ACC112 (cell line): ENCODE data around the gene NR2F1.
A peak's percentile ranks its signal among the peaks of the same experiment; 100 is the strongest.

Source experiments
- H2AFZ ChIP-seq: fragments of 200-600 bp; sonication (generic); one replicate; pipeline ENCODE4 v1.6.0; 2017; ENCODE audit warnings: antibody characterized with exemption, low read length; ENCODE audit not compliant: unreplicated experiment
- H3K27ac ChIP-seq: fragments of 200-600 bp; sonication (generic); 2 replicates; pipeline ENCODE4 v1.5.1; 2014; ENCODE audit warnings: low read depth, mild to moderate bottlenecking, antibody characterized with exemption, low read length, moderate library complexity
- H3K27me3 ChIP-seq: fragments of 200-600 bp; sonication (generic); 2 replicates; pipeline ENCODE4 v1.6.1; 2014; ENCODE audit warnings: mild to moderate bottlenecking, antibody characterized with exemption, low read length, moderate library complexity, mixed read lengths; ENCODE audit not compliant: insufficient read depth
- H3K36me3 ChIP-seq: fragments of 200-600 bp; sonication (generic); 2 replicates; pipeline ENCODE4 v1.6.1; 2016; ENCODE audit warnings: mild to moderate bottlenecking, antibody characterized with exemption, low read length, moderate library complexity, mixed read lengths; ENCODE audit not compliant: insufficient read depth
- H3K4me1 ChIP-seq: fragments of 200-600 bp; sonication (generic); one replicate; pipeline ENCODE4 v1.6.1; 2016; ENCODE audit warnings: low read length, mixed read lengths; ENCODE audit not compliant: insufficient read depth, unreplicated experiment, control insufficient read depth
- H3K4me3 ChIP-seq: fragments of 200-600 bp; sonication (generic); 2 replicates; pipeline ENCODE4 v1.5.1; 2014; ENCODE audit warnings: mild to moderate bottlenecking, low read depth, low read length
- H3K79me2 ChIP-seq: fragments of 200-600 bp; sonication (generic); one replicate; pipeline ENCODE4 v1.6.0; 2016; ENCODE audit warnings: low read length; ENCODE audit not compliant: control insufficient read depth, unreplicated experiment, insufficient read depth

The NR2F1 gene

GRCh38 chr5:93585767-93586385 lies 2.9 kb downstream of the NR2F1 start:
- H3K79me2 ChIP-seq: peaks cover 75% of the 10 kb centered on the region
- peaks cover 22% of the 10 kb centered on the region for H3K4me1 ChIP-seq
- peak overlapping the region; percentile 31 for H3K27ac ChIP-seq
- H3K36me3 ChIP-seq: peaks cover 8% of the 10 kb centered on the region; the same call in 1 of the 2 replicates
- peak overlapping the region; percentile 54 for H2AFZ ChIP-seq
- peak overlapping the region; percentile 84 for H3K4me3 ChIP-seq
- H3K27me3 ChIP-seq: no peaks in the 10 kb centered on the region

- Histone ChIP-seq H3K79me2 (peaks cover 83% of the 10 kb centered on the region), H3K4me1 (peaks cover 33% of the 10 kb centered on the region), H3K27me3 (no peaks in the 10 kb centered on the region), H3K36me3 (peaks cover 13% of the 10 kb centered on the region; the same call in 1 of the 2 replicates), H3K4me3 (peak overlapping the region; percentile 84), H2AFZ (no peak overlapping the region), H3K27ac (peak overlapping the region; percentile 31)
These were observed 3.9 kb downstream of the NR2F1 start for GRCh38 chr5:93586736-93587596.

DNA sequence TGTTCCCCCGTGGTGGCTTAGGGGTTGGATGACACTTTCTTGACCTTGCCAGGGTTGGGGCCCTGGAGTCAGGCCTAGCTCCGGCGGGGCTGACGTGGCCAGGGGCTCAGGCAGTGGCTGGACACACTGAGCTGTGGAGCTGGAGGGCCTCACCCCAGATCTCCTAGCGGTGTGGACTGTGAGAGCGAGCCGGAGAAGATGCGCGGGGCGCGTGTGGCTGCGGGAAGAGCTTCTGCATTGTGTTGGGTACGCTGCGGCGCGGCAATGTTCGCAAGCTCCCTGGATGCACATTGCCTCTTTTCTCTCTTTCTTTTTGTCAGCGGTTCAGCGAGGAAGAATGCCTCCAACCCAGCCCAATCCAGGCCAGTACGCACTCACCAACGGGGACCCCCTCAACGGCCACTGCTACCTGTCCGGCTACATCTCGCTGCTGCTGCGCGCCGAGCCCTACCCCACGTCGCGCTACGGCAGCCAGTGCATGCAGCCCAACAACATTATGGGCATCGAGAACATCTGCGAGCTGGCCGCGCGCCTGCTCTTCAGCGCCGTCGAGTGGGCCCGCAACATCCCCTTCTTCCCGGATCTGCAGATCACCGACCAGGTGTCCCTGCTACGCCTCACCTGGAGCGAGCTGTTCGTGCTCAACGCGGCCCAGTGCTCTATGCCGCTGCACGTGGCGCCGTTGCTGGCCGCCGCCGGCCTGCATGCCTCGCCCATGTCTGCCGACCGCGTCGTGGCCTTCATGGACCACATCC lies 4.8 kb downstream of the NR2F1 start:
- peaks cover 34% of the 10 kb centered on the region for H3K4me1 ChIP-seq
- H3K4me3 ChIP-seq: peak overlapping the region; percentile 84
- no peaks in the 10 kb centered on the region for H3K27me3 ChIP-seq
- peak overlapping the region; percentile 11 for H2AFZ ChIP-seq
- H3K36me3 ChIP-seq: peaks cover 13% of the 10 kb centered on the region; the same call in 1 of the 2 replicates
- H3K27ac ChIP-seq: peak overlapping the region; percentile 31
- peaks cover 89% of the 10 kb centered on the region for H3K79me2 ChIP-seq

DNA sequence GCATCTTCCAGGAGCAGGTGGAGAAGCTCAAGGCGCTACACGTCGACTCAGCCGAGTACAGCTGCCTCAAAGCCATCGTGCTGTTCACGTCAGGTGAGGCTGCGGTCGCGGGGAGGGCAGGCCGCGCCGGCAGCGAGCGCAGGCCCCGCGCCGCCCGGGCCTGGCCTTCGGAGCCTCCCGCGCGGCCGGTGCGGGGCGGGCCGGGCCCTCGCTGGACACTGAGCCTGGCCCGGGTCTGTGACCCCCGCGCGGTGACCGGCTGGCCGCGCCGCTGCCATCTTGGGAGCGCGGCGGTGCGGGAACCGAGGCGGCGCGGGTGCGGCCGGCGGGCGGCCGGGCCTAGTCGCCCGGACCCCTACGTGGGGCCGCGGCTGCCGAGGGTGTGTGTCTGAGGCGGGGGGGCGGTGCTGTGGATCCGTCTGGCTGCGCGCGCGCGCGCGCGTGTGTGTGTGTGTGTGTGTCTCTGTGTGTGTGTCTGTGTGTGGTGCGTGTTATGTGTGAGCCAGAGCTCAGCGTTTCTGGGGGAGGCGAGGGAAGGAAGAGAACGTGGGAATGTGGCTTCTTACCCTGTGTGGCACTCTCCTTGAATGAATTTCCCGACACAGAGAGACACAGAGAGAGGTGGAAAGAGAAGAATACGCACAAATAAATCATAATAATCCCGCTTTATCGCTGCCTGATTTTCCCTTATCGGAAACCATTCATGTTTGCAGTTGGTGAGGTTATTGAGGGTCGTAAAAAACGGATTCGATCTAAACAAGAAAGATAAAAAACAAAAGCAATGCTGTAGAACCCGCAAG lies 5.5 kb downstream of the NR2F1 start:
- Histone ChIP-seq H3K4me1 (peaks cover 34% of the 10 kb centered on the region), H3K4me3 (peak overlapping the region; percentile 84), H2AFZ (no peak overlapping the region), H3K79me2 (peaks cover 86% of the 10 kb centered on the region), H3K36me3 (peaks cover 17% of the 10 kb centered on the region), H3K27me3 (no peaks in the 10 kb centered on the region), H3K27ac (peak overlapping the region; percentile 31; the same call in 1 of the 2 replicates)

DNA sequence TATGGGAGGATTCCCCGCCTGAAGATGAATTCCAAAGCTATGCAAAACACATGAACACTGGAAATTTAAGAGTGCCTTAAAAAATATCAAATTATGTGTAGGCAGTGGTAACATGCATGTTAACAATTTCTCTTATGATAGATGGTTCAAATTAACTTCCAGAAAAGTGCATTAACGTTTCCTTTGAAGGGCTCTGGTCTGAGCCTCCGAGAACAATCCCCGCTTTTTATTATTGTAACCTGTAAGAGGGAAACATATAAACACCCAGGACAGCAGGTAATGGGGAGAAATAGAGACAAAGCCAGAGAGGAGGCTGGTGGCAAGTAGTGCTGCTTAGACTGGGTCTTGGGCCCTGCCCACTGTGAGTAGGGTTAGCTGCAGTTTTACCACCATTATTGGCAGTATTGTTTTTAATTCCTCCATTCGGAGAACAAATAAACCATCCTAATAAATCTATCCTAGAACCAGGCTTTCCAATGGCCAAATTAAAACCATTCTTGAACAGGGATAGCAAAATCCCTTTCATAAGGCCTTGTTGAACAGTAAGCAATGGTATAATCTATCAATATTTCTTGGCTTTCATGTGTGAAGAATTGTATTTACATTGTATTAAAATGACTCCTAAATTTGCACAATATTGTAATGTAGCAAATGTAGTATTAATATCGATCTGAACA lies 6.3 kb downstream of the NR2F1 start:
- peaks cover 83% of the 10 kb centered on the region for H3K79me2 ChIP-seq
- peak overlapping the region; percentile 1; the same call in 1 of the 2 replicates for H3K27ac ChIP-seq
- H3K4me1 ChIP-seq: peaks cover 34% of the 10 kb centered on the region
- H3K4me3 ChIP-seq: peak overlapping the region; percentile 84
- H3K36me3 ChIP-seq: peaks cover 24% of the 10 kb centered on the region
- no peak overlapping the region for H2AFZ ChIP-seq
- H3K27me3 ChIP-seq: no peaks in the 10 kb centered on the region

GRCh38 chr5:93589829-93590215 lies 6.8 kb downstream of the NR2F1 start:
- peak overlapping the region; percentile 84 for H3K4me3 ChIP-seq
- H3K4me1 ChIP-seq: peaks cover 34% of the 10 kb centered on the region
- H3K36me3 ChIP-seq: peaks cover 27% of the 10 kb centered on the region
- H3K27ac ChIP-seq: no peak overlapping the region
- no peak overlapping the region for H2AFZ ChIP-seq
- no peaks in the 10 kb centered on the region for H3K27me3 ChIP-seq
- peaks cover 83% of the 10 kb centered on the region for H3K79me2 ChIP-seq

- Histone ChIP-seq H3K79me2 (peaks cover 77% of the 10 kb centered on the region), H3K36me3 (peaks cover 32% of the 10 kb centered on the region), H3K27ac (no peak overlapping the region), H3K27me3 (no peaks in the 10 kb centered on the region), H3K4me1 (peaks cover 34% of the 10 kb centered on the region), H3K4me3 (peak overlapping the region; percentile 84), H2AFZ (no peak overlapping the region)
These were observed 7.5 kb downstream of the NR2F1 start for GRCh38 chr5:93590493-93590892.

GRCh38 chr5:93591323-93591945 lies 8.4 kb downstream of the NR2F1 start:
- peaks cover 36% of the 10 kb centered on the region for H3K36me3 ChIP-seq
- H2AFZ ChIP-seq: no peak overlapping the region
- H3K79me2 ChIP-seq: peaks cover 68% of the 10 kb centered on the region

DNA sequence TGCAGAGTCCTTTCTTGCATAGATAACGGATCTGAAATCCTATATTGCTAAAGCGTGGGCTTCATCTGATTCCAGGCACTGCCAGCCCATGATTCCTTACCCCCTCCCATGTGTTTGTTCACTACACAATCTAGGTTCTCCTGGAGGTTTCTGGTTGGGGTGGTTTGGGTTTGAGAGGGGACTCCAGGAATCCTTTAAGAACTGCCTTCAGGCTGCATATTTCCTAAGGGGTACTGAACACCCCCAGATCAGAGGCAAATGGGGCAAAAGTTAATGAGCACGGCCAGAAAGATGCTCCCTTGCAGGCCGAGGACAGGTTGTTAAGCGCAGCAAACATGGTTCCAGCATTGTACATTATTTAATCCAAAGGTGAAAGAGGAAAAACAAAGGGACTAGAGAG lies 9.9 kb downstream of the NR2F1 start:
- Histone ChIP-seq H3K36me3 (peaks cover 35% of the 10 kb centered on the region), H3K27ac (no peak overlapping the region), H3K4me3 (no peak overlapping the region), H3K4me1 (peaks cover 34% of the 10 kb centered on the region), H3K27me3 (no peaks in the 10 kb centered on the region), H3K79me2 (peaks cover 53% of the 10 kb centered on the region), H2AFZ (no peak overlapping the region)

More at GRCh38 chr5:93591323-93591945, 8.4 kb downstream of the NR2F1 start:
- peak overlapping the region; percentile 84; the same call in 1 of the 2 replicates for H3K4me3 ChIP-seq
- H3K4me1 ChIP-seq: peaks cover 34% of the 10 kb centered on the region
- H3K27ac ChIP-seq: no peak overlapping the region
- H3K27me3 ChIP-seq: no peaks in the 10 kb centered on the region
